ENCODE results near the gene LRRK1. TPM values are rescaled to one million over a fixed set of nuclear protein-coding genes. Genes with fewer than 3 reads are reported as not detected.

Gene LRRK1
- polyA plus RNA-seq, 1 donor (not counting 4 experiments of a cell fraction or from before 2014, with no cell fraction given) = 6.2 TPM

DNA sequence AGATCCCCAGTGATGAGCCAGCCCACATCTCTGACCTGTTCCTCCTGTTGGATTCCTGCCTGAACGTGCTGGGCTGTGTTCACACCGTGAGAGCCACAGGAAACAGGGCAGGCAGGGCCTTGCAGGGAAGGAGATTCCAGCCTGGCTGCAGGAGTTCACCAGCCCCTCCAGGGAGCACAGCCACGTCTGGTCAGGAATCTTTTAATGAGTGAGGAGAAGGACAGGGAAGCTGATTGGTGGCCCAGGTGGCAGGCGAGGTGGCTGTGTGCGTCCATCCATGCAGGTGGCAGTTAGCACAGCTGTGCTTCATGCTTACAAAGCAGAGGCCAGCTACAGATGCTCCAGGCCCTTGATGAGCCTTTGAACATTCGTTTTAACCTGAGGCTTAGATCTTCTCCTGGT lies 10.5 kb downstream of the LRRK1 start:
- dilution Hi-C loops (cut with MboI; ENCODE audit: extremely low pct_ligation_motif_present, low sequenced_read_pairs) = no loop called here
- H3K27me3 ChIP-seq (ENCODE audit: control insufficient read depth, extremely low read depth, insufficient read depth, low read length) = no peaks in the 10 kb centered on the region
- no peak overlapping the region for H3K9ac ChIP-seq (ENCODE audit: control insufficient read depth, extremely low read depth, insufficient read depth, low read length)
- peaks cover 23% of the 10 kb centered on the region for H3K4me1 ChIP-seq (ENCODE audit: control insufficient read depth, extremely low read depth, insufficient read depth, low read length)
- FAIRE-seq (peak; percentile 77), DNase-seq (ENCODE audit: low read depth, low spot score) (peak; percentile 30)
- peak overlapping the region; percentile 10 for H3K27ac ChIP-seq (ENCODE audit: control insufficient read depth, insufficient read depth, low read length)
- no peak overlapping the region for H3K4me3 ChIP-seq (ENCODE audit: control insufficient read depth in 2 of 3, extremely low read depth in 1 of 3, insufficient read depth in 2 of 3, low read depth in 1 of 3, low read length in 3 of 3)
- H2AFZ ChIP-seq (ENCODE audit: control insufficient read depth, low read length) = no peak overlapping the region
- H3K4me2 ChIP-seq (ENCODE audit: control insufficient read depth, extremely low read depth, insufficient read depth, low read depth, low read length) = peak overlapping the region; percentile 74
- peaks cover 3% of the 10 kb centered on the region for H3K9me1 ChIP-seq (ENCODE audit: control insufficient read depth, extremely low read depth, insufficient read depth, low read length)
- no peak for TF ChIP-seq EZH2 (IDR thresholded peaks at IDR 0.05; ENCODE audit: low read length)
- TF ChIP-seq, protein P1, sequence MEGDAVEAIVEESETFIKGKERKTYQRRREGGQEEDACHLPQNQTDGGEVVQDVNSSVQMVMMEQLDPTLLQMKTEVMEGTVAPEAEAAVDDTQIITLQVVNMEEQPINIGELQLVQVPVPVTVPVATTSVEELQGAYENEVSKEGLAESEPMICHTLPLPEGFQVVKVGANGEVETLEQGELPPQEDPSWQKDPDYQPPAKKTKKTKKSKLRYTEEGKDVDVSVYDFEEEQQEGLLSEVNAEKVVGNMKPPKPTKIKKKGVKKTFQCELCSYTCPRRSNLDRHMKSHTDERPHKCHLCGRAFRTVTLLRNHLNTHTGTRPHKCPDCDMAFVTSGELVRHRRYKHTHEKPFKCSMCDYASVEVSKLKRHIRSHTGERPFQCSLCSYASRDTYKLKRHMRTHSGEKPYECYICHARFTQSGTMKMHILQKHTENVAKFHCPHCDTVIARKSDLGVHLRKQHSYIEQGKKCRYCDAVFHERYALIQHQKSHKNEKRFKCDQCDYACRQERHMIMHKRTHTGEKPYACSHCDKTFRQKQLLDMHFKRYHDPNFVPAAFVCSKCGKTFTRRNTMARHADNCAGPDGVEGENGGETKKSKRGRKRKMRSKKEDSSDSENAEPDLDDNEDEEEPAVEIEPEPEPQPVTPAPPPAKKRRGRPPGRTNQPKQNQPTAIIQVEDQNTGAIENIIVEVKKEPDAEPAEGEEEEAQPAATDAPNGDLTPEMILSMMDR (optimal IDR thresholded peaks at IDR 0.05 in 1 of 3, IDR thresholded peaks at IDR 0.05 in 1 of 3, conservative IDR thresholded peaks at IDR 0.05 in 1 of 3; ENCODE audit: extremely low read depth in 1 of 3, insufficient read depth in 2 of 3, low read length in 3 of 3) = no peak
- H4K20me1 ChIP-seq (ENCODE audit: control insufficient read depth, extremely low read depth, insufficient read depth, low read length) = peaks cover 3% of the 10 kb centered on the region
- peaks cover 7 to 15% of the 10 kb centered on the region in 2 experiments for H3K36me3 ChIP-seq (ENCODE audit: control insufficient read depth in 2 of 2, extremely low read depth in 1 of 2, insufficient read depth in 2 of 2, low read length in 2 of 2)
- no peaks in the 10 kb centered on the region for H3K9me3 ChIP-seq (ENCODE audit: control insufficient read depth, low read depth, low read length)
- H3K79me2 ChIP-seq (ENCODE audit: control insufficient read depth, insufficient read depth, low read length) = no peaks in the 10 kb centered on the region

DNA sequence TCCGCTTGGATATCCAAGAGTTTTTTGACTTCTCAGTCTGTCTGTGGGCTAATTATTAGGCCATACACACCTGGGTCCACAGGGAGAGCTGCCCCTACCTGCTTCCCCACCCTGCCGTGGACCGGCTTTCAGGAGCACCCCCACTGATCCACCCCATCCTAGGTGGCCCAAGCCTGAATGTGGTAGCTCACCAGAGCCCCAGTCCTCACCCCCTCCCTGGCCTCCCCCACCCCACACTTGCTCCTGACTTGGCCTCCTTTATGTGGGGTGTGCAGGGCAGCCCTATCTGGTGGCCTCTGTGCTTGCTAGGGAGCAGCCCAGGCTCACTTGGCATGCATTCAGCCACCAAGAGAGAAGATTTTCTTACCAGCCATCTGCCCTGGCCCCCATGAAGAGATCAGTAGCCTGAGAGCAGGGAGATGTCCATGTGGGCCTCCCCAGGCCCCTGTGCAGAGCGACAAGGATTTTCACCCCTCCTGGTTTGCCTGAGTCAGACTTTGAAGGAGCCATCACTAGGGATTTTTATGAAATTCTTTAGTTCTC lies 11.2 kb downstream of the LRRK1 start:
- Histone ChIP-seq H3K4me2 (ENCODE audit: control insufficient read depth, extremely low read depth, insufficient read depth, low read depth, low read length) (no peak overlapping the region), H3K4me1 (ENCODE audit: control insufficient read depth, extremely low read depth, insufficient read depth, low read length) (peaks cover 23% of the 10 kb centered on the region), H3K9ac (ENCODE audit: control insufficient read depth, extremely low read depth, insufficient read depth, low read length) (no peak overlapping the region), H3K79me2 (ENCODE audit: control insufficient read depth, insufficient read depth, low read length) (no peaks in the 10 kb centered on the region), H3K4me3 (ENCODE audit: control insufficient read depth in 2 of 3, extremely low read depth in 1 of 3, insufficient read depth in 2 of 3, low read depth in 1 of 3, low read length in 3 of 3) (no peak overlapping the region), H3K9me1 (ENCODE audit: control insufficient read depth, extremely low read depth, insufficient read depth, low read length) (peaks cover 3% of the 10 kb centered on the region), H3K27ac (ENCODE audit: control insufficient read depth, insufficient read depth, low read length) (no peak overlapping the region), H3K36me3 (ENCODE audit: control insufficient read depth in 2 of 2, extremely low read depth in 1 of 2, insufficient read depth in 2 of 2, low read length in 2 of 2) (peaks cover 7 to 14% of the 10 kb centered on the region in 2 experiments), H3K27me3 (ENCODE audit: control insufficient read depth, extremely low read depth, insufficient read depth, low read length) (no peaks in the 10 kb centered on the region), H2AFZ (ENCODE audit: control insufficient read depth, low read length) (no peak overlapping the region), H3K9me3 (ENCODE audit: control insufficient read depth, low read depth, low read length) (no peaks in the 10 kb centered on the region), H4K20me1 (ENCODE audit: control insufficient read depth, extremely low read depth, insufficient read depth, low read length) (peaks cover 3% of the 10 kb centered on the region)
- FAIRE-seq = no peak
- TF ChIP-seq, protein P1 (optimal IDR thresholded peaks at IDR 0.05 in 1 of 3, IDR thresholded peaks at IDR 0.05 in 1 of 3, conservative IDR thresholded peaks at IDR 0.05 in 1 of 3; ENCODE audit: extremely low read depth in 1 of 3, insufficient read depth in 2 of 3, low read length in 3 of 3) = no peak
- TF ChIP-seq EZH2 (IDR thresholded peaks at IDR 0.05; ENCODE audit: low read length) = no peak
- no peak for DNase-seq (ENCODE audit: low read depth, low spot score)
- dilution Hi-C loops (cut with MboI; ENCODE audit: extremely low pct_ligation_motif_present, low sequenced_read_pairs) = no loop called here
